Activated T-helper 1 cell treated with anti-CD3 and anti-CD28 coated beads, Interleukin-2, amount 50 U/mL, for 16 hours (primary cell): ENCODE measurements around the gene NKX6-1.

Experiments
- DNase-seq, 2 donors: peaks; one replicate each; pipeline ENCODE4 v3.0.0-alpha.2; 2020; ENCODE audit warnings: low read depth in 1 of 2, low spot score in 1 of 2

Gene NKX6-1

DNA sequence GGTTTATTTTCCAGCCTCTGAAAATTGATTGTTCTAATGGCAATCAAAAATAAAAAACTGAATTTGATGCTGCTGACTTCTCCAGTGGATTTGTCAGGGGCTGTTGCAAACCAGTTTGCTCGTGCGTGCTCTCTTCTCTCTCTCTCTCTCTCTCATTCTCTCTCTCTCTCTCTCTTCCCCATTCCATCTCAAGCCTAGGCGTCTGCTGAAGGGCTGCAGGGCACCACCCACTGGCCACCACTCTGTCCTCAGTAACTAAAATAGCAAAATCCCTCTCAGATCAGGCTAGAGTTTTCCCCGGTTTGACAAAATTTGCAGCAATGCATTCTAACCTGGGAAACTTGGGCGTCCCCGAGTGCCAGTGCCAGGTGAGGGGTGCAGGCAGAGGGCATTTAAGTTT, 19.4 kb downstream of the NKX6-1 start:
- no peak for DNase-seq

DNA sequence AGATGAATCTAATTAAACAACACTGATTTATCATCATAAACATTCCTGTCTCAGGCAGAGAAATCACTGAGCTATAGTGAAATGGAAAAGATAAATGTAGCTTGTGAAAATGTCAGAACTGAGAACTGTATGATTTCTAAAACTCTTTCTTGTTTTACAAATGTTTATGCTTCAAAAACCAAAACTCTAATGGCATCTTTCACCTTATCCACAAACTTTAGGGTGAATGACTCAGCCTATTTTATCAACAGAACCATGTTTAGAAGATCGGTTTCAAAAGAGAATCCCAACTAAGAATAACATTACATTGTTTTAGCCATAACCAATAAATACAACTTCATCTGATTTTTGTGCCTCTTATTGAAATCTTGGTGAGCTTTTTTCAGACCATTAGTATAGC, 21.4 kb downstream of the NKX6-1 start:
- no peak for DNase-seq

- DNase-seq: no peak
These were observed 25.0 kb downstream of the NKX6-1 start for GRCh38 chr4:84474107-84474506.

GRCh38 chr4:84472154-84472553, 26.9 kb downstream of the NKX6-1 start:
- no peak for DNase-seq

- no peak for DNase-seq
These were observed 28.8 kb downstream of the NKX6-1 start for GRCh38 chr4:84470204-84470785.

- no peak for DNase-seq
These were observed 31.5 kb downstream of the NKX6-1 start for GRCh38 chr4:84467601-84468000.

- no peak for DNase-seq
These were observed 39.3 kb downstream of the NKX6-1 start for GRCh38 chr4:84459783-84460182.

- no peak for DNase-seq
These were observed 42.9 kb downstream of the NKX6-1 start for GRCh38 chr4:84456157-84456556.

GRCh38 chr4:84455697-84456096, 43.4 kb downstream of the NKX6-1 start:
- DNase-seq: no peak

DNA sequence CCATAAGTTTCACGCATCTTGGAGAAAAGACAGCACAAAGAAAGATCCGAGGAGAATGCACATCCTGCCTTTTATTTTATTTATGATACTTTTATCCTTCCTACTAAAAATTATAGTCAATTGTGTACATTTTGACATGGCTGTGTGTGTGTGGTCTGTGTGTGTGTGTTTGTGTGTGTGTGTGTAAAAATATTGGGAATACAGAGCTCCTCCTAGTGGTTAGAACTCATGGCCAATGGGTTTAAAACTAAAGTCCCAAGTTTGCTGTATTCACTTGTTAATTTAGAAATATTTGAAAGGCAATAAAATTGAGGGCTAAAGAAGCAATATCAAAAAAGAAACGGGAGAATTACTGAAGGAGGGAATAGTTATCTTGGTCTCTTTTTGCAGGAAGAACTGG, 47.5 kb downstream of the NKX6-1 start:
- no peak for DNase-seq

DNA sequence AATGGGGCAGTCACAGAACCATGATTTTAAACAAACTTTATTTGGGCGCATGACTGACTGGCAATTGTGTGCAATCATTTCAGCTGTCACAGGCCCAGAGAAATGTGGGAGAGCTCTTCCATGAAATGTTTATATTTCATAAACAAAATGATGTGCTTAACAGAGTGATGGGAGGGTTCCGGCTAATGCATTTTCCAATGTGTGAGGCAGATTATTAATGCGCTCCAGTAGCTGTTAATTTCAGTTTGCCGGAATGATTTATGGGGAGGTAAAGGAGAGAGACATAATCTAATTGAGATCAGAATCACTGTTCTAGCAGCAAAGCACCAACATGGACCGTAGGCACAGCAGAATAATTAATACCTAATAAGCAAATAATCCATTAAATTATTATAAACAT, 55.6 kb downstream of the NKX6-1 start:
- no peak for DNase-seq

- no peak for DNase-seq
These were observed 56.3 kb downstream of the NKX6-1 start for GRCh38 chr4:84442778-84443177.
